Bronchial epithelial cell (primary cell): ENCODE results near the gene FGR. TPM values are rescaled to one million over a fixed set of nuclear protein-coding genes. Genes with fewer than 3 reads are reported as not detected.

ENCODE experiments used
- DNase-seq: peaks from one replicate; pipeline ENCODE4 v3.0.0-alpha.2; 2010; ENCODE audit warnings: low read depth
- FAIRE-seq: peaks from 2 replicates; lab custom pipeline; 2011; peaks lifted over from hg19 to GRCh38; lab: Jason Lieb, UNC
- H3K27me3 ChIP-seq: 2 replicates; pipeline ENCODE4 v1.5.1; 2011; ENCODE audit warnings: low read length; ENCODE audit not compliant: control insufficient read depth, insufficient read depth
- H3K36me3 ChIP-seq: 2 replicates; pipeline ENCODE4 v1.5.1; 2011; ENCODE audit warnings: low read length; ENCODE audit not compliant: control insufficient read depth, insufficient read depth
- H3K4me3 ChIP-seq: 2 replicates; pipeline ENCODE4 v1.5.1; 2011; ENCODE audit warnings: mild to moderate bottlenecking, low read depth, low read length, control low read depth
- total RNA-seq: library from RNA; depleted of rRNA; stranded (reverse); fragments of >200 nt; gene quantifications from 2 replicates; pipeline ENCODE4 v1.2.1, GENCODE V29; 2014
- TF ChIP-seq, protein P1 (sequence below): IDR thresholded peaks from 2 replicates; pipeline ENCODE4 v1.5.1; 2011; ENCODE audit warnings: mild to moderate bottlenecking, moderate library complexity, low read length, control low read depth, inconsistent platforms; ENCODE audit not compliant: insufficient read depth, severe bottlenecking

FGR gene
- total RNA-seq, 1 donor from 2014 or later = 1.1 TPM

DNA sequence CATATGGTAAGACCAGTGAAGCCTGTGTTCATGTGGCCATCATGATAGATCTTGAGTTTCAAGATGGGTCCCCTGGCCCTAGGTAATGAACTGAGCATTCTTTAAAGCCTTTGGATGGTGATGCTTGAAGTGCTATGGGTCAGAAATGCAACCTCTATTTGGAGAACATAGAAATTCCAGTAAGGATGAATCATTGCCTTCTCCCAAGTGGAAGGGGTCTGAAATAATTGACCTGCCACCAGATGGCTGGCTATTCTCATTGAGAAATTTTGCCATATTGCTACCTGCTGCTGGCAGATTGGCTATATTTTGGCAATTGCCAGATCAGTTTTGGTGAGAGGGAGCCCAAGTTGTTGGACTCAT lies 37.7 kb upstream of the FGR start:
- no peak overlapping the region for H3K4me3 ChIP-seq
- FAIRE-seq (no peak), DNase-seq (no peak)
- no peaks in the 10 kb centered on the region for H3K27me3 ChIP-seq
- H3K36me3 ChIP-seq = no peaks in the 10 kb centered on the region
- TF ChIP-seq, protein P1, sequence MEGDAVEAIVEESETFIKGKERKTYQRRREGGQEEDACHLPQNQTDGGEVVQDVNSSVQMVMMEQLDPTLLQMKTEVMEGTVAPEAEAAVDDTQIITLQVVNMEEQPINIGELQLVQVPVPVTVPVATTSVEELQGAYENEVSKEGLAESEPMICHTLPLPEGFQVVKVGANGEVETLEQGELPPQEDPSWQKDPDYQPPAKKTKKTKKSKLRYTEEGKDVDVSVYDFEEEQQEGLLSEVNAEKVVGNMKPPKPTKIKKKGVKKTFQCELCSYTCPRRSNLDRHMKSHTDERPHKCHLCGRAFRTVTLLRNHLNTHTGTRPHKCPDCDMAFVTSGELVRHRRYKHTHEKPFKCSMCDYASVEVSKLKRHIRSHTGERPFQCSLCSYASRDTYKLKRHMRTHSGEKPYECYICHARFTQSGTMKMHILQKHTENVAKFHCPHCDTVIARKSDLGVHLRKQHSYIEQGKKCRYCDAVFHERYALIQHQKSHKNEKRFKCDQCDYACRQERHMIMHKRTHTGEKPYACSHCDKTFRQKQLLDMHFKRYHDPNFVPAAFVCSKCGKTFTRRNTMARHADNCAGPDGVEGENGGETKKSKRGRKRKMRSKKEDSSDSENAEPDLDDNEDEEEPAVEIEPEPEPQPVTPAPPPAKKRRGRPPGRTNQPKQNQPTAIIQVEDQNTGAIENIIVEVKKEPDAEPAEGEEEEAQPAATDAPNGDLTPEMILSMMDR = no peak

DNA sequence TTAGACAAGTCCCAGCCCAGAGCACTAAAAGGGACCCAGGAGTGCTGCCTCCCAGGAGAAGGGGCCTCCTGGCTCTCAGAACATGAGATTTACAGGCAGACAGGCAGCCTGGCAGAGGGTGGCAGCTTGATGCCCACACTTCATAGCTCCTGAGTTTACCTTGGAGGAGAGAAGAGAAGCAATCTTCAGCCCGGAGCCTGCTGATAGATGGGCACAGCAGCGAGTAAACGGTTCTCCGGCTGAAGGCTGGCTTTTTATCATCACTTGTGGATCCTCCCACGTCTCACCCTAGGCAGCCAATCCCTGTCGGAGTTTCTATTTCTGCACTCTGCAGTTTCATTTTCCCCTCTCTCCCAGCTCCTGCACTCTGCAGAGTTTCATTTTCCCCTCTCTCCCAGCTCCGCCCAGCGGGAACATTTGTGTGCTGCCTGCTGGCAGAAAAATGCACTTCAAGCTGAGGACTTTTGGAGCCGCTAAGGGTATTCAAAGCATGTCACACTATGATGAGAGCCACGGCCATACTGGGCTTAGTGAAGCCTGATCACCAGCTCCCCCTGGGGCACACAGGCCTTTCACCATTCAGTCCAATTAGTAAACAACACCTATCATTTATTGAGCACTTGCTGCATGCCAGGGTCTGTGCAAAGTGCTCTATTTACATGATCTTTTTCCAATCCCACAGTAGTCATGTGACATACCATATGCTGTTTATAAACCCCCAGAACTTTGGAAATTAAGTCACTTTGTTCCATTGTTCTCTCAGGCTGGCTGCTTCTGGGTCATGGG lies 37.2 kb upstream of the FGR start, which contains the start of gene IFI6:
Gene IFI6, minus strand, starts transcription at position 229 of the 786 bp plus-strand sequence. CDS start 2,878 bp downstream, outside the sequence.
- DNase-seq (peak; percentile 92), FAIRE-seq (no peak)
- TF ChIP-seq, protein P1 = peak; percentile 36
- H3K4me3 ChIP-seq = peak within 1 kb of the TSS; percentile 12
- H3K27me3 ChIP-seq = no peaks in the 10 kb centered on the region
- no peaks in the 10 kb centered on the region for H3K36me3 ChIP-seq

DNA sequence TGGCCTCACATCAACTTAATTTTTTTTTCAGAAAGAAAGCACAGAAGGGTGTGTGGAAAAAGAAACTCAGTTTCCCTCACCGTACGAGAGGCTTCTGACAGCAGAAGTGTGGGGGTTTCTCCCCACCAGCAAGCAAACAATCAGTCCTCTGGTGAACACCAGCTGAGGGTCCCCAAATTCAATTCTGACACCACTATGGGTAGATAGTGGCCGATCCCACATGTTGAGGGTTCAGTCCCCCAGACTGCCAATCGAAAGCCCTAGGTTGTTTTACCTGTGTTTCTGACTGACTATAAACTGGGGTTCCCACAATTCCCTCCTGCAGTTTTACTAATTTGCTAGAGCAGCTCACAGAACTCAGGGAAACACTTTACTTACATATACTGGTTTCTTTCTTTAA lies 34.9 kb upstream of the FGR start:
- no peak for FAIRE-seq
- H3K27me3 ChIP-seq = no peaks in the 10 kb centered on the region
- H3K4me3 ChIP-seq = no peak overlapping the region
- H3K36me3 ChIP-seq = no peaks in the 10 kb centered on the region
- TF ChIP-seq, protein P1 = no peak
- DNase-seq = no peak

DNA sequence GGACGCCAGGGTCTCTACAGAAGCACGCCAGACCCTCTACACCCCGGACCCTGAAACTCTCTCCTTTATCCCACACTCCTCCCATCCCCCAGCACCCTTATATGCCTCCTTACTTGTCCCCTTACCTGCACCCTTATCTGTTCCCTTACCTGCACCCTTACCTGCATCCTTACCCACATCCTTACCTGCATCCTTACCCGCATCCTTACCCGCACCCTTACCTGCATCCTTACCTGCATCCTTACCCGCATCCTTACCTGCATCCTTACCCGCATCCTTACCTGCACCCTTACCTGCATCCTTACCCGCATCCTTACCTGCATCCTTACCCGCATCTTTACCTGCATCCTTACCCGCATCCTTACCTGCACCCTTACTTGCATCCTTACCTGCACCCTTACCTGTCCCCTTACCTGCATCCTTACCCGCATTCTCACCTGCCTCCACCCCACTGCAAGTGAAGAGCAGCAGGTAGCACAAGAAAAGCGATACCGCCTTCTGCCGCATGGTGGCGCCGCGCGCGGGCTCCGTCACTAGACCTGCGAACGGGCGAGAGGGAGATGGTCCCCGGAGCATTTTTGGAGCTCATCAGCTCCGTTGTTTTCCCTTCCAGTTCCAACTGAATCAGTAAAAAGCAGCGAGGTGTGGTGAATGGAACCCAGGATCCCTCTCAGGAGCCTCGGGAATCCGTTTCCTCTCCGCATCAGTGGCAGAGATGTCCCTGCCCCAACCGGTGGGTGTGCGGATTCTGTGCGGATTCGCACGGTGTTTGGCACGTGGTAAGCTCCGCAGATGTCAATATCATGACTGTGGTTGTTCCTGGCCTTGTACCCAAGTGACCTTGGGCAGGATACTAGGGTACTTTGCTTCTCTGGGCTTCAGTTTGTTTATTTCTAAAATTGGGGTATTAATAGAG lies 34.1 kb upstream of the FGR start:
- no peaks in the 10 kb centered on the region for H3K36me3 ChIP-seq
- no peak overlapping the region for H3K4me3 ChIP-seq
- TF ChIP-seq, protein P1 = peak; percentile 98
- FAIRE-seq = no peak
- no peaks in the 10 kb centered on the region for H3K27me3 ChIP-seq
- peak; percentile 50 for DNase-seq

DNA sequence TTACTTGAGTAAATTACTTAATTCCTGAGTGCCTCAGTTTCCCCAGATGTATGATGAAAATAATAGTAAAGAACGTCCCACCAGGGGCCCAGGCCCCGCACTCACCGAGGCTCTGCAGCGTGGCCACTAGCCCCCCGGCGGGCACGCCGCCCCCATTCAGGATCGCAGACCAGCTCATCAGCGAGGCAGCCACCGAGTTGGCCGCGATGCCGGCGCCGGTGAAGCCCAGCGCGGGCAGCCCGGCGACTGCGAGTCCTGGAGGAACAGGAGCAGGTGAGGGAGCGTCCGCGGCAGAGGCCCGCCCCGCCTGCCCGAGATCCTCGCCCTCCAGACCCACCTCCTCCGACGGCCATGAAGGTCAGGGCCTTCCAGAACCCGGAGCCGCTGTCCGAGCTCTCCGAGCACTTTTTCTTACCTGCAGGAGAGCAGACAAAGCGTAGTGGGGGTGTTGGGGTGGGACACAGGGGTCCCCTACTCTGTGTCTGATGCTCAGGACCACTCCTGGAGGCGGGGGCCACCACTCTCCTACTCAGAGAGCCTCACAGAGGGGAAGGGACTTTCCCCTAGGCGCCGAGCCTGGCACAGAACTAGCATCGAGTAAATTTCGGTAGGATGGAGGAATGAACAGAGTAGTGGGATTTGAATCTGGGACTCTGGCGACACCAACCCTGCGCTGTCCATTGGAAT lies 33.3 kb upstream of the FGR start:
- H3K36me3 ChIP-seq = no peaks in the 10 kb centered on the region
- TF ChIP-seq, protein P1 = no peak
- H3K27me3 ChIP-seq = no peaks in the 10 kb centered on the region
- no peak overlapping the region for H3K4me3 ChIP-seq
- FAIRE-seq (no peak), DNase-seq (no peak)
